H9 (cell line): Measurements from ENCODE around the gene SLC35F3. TPM values are rescaled to one million over a fixed set of nuclear protein-coding genes. Genes with fewer than 3 reads are reported as not detected.

Source experiments
- DNase-seq: peaks from one replicate; pipeline ENCODE4 v3.0.0-alpha.2; 2017
- H2AFZ ChIP-seq: one replicate; pipeline ENCODE4 v1.6.1; 2013; ENCODE audit warnings: mild to moderate bottlenecking, low read length, control low read depth, moderate library complexity
- H2AK5ac ChIP-seq: 2 replicates; pipeline ENCODE4 v1.6.1; 2013; ENCODE audit warnings: low read length, control low read depth, mixed read lengths; ENCODE audit not compliant: insufficient read length
- H2BK120ac ChIP-seq: one replicate; pipeline ENCODE4 v1.6.1; 2013; ENCODE audit warnings: low read depth, mild to moderate bottlenecking, low read length, control low read depth, inconsistent platforms; ENCODE audit not compliant: poor library complexity, severe bottlenecking
- H2BK12ac ChIP-seq: 2 replicates; pipeline ENCODE4 v1.6.1; 2013; ENCODE audit warnings: low read length, control low read depth, mixed read lengths, low read depth; ENCODE audit not compliant: insufficient read length
- H2BK15ac ChIP-seq: 2 replicates; pipeline ENCODE4 v1.6.1; 2013; ENCODE audit warnings: low read depth, low read length, control low read depth
- H2BK20ac ChIP-seq: one replicate; pipeline ENCODE4 v1.6.1; 2013; ENCODE audit warnings: low read depth, mild to moderate bottlenecking, low read length, control low read depth, inconsistent platforms; ENCODE audit not compliant: poor library complexity, severe bottlenecking
- H2BK5ac ChIP-seq: 2 replicates; pipeline ENCODE4 v1.6.1; 2013; ENCODE audit warnings: low read length, control low read depth, mixed read lengths; ENCODE audit not compliant: insufficient read length
- H3K14ac ChIP-seq: 2 replicates; pipeline ENCODE4 v1.6.1; 2013; ENCODE audit warnings: low read length, control low read depth; ENCODE audit not compliant: insufficient read depth
- H3K18ac ChIP-seq: 2 replicates; pipeline ENCODE4 v1.6.1; 2013; ENCODE audit warnings: low read depth, mild to moderate bottlenecking, mixed read lengths, low read length, control low read depth; ENCODE audit not compliant: insufficient read length
- H3K23ac ChIP-seq: 2 replicates; pipeline ENCODE4 v1.6.1; 2013; ENCODE audit warnings: low read length, control low read depth, mixed read lengths, low read depth; ENCODE audit not compliant: insufficient read length
- H3K23me2 ChIP-seq: 2 replicates; pipeline ENCODE4 v1.6.1; 2013; ENCODE audit warnings: low read depth, mild to moderate bottlenecking, mixed read lengths, low read length, control low read depth; ENCODE audit not compliant: insufficient read length, poor library complexity, severe bottlenecking
- H3K27ac ChIP-seq: 2 replicates; pipeline ENCODE4 v1.5.1; 2013; ENCODE audit warnings: low read length, control low read depth, mixed read lengths, low read depth; ENCODE audit not compliant: insufficient read length
- H3K27me3 ChIP-seq: 2 replicates; pipeline ENCODE4 v1.6.1; 2013; ENCODE audit warnings: low read length, control low read depth, inconsistent platforms; ENCODE audit not compliant: insufficient read depth
- H3K4ac ChIP-seq: 2 replicates; pipeline ENCODE4 v1.6.1; 2013; ENCODE audit warnings: low read depth, mild to moderate bottlenecking, control low read depth, inconsistent platforms, low read length, moderate library complexity
- H3K4me1 ChIP-seq: 2 replicates; pipeline ENCODE4 v1.6.1; 2013; ENCODE audit warnings: low read length, control low read depth, inconsistent platforms; ENCODE audit not compliant: insufficient read depth
- H3K4me2 ChIP-seq: 2 replicates; pipeline ENCODE4 v1.6.1; 2013; ENCODE audit warnings: low read length, control low read depth, mixed read lengths; ENCODE audit not compliant: insufficient read length, insufficient read depth
- H3K56ac ChIP-seq: 2 replicates; pipeline ENCODE4 v1.6.1; 2013; ENCODE audit warnings: low read depth, mild to moderate bottlenecking, mixed read lengths, low read length, control low read depth; ENCODE audit not compliant: insufficient read length
- H3K79me1 ChIP-seq: 2 replicates; pipeline ENCODE4 v1.6.1; 2013; ENCODE audit warnings: low read depth, mild to moderate bottlenecking, moderate library complexity, low read length, control low read depth, inconsistent platforms; ENCODE audit not compliant: insufficient read depth, poor library complexity, severe bottlenecking
- H3K79me2 ChIP-seq: 2 replicates; pipeline ENCODE4 v1.6.1; 2013; ENCODE audit warnings: low read length, control low read depth, inconsistent platforms; ENCODE audit not compliant: insufficient read depth
- H3K9ac ChIP-seq: 2 replicates; pipeline ENCODE4 v1.6.1; 2013; ENCODE audit warnings: low read length, control low read depth, mixed read lengths; ENCODE audit not compliant: insufficient read length; ENCODE audit errors: extremely low read depth
- H3K9me3 ChIP-seq: one replicate; pipeline ENCODE4 v1.6.1; 2013; ENCODE audit warnings: low read depth, low read length, inconsistent platforms; ENCODE audit not compliant: control insufficient read depth
- H3T11ph ChIP-seq: one replicate; pipeline ENCODE4 v1.6.1; 2013; ENCODE audit warnings: mild to moderate bottlenecking, low read length, control low read depth, inconsistent platforms
- H4K20me1 ChIP-seq: one replicate; pipeline ENCODE4 v1.6.1; 2013; ENCODE audit not compliant: control insufficient read depth, insufficient read length, insufficient read depth
- H4K5ac ChIP-seq: 2 replicates; pipeline ENCODE4 v1.6.1; 2013; ENCODE audit warnings: low read depth, mild to moderate bottlenecking, mixed read lengths, low read length, control low read depth; ENCODE audit not compliant: insufficient read length
- H4K8ac ChIP-seq: replicated peaks from 2 replicates; pipeline ENCODE4 v1.6.1; 2013; ENCODE audit warnings: low read length, control low read depth, mixed read lengths, low read depth; ENCODE audit not compliant: insufficient read length
- H4K91ac ChIP-seq: 2 replicates; pipeline ENCODE4 v1.6.1; 2013; ENCODE audit warnings: low read depth, mild to moderate bottlenecking, moderate library complexity, mixed read lengths, low read length, control low read depth; ENCODE audit not compliant: insufficient read length
- H3K27ac Mint-ChIP-seq, 3 experiments: 2 replicates in 2 of 3; 3 replicates in 1 of 3; pipeline ENCODE4 v1.8.0; 2020 to 2021; ENCODE audit warnings: mixed read lengths in 3 of 3, mild to moderate bottlenecking in 1 of 3, moderate library complexity in 1 of 3
- H3K27me3 Mint-ChIP-seq: 2 replicates; pipeline ENCODE4 v1.8.0; 2021; ENCODE audit warnings: low read depth, mild to moderate bottlenecking, moderate library complexity, mixed read lengths
- H3K36me3 Mint-ChIP-seq, 3 experiments: 2 replicates in 2 of 3; 3 replicates in 1 of 3; pipeline ENCODE4 v1.8.0; 2020 to 2021; ENCODE audit warnings: low read depth in 3 of 3, mixed read lengths in 3 of 3; ENCODE audit not compliant: insufficient read depth in 1 of 3
- H3K4me1 Mint-ChIP-seq, 2 experiments: 2 replicates each; pipeline ENCODE4 v1.8.0; 2020; ENCODE audit warnings: mixed read lengths in 2 of 2
- H3K4me3 Mint-ChIP-seq, 2 experiments: 2 replicates in 1 of 2; 3 replicates in 1 of 2; pipeline ENCODE4 v1.8.0; 2020 to 2021; ENCODE audit warnings: mild to moderate bottlenecking in 2 of 2, mixed read lengths in 2 of 2, moderate library complexity in 1 of 2
- H3K9me3 Mint-ChIP-seq, 2 experiments: 2 replicates in 1 of 2; 3 replicates in 1 of 2; pipeline ENCODE4 v1.8.0; 2020; ENCODE audit warnings: mild to moderate bottlenecking in 2 of 2, mixed read lengths in 2 of 2, moderate library complexity in 1 of 2
- CTCF ChIP-seq: fragments of 200-600 bp; sonication (generic); conservative IDR thresholded peaks from 3 replicates; pipeline ENCODE4 v1.8.0; 2021; ENCODE audit warnings: antibody characterized with exemption, mild to moderate bottlenecking
- WGBS: extraction: QIAGEN DNeasy Blood & Tissue Kit; methylation state at CpG from one replicate; pipeline ENCODE4 v1.1.7; 2013; ENCODE audit warnings: missing lambda C conversion rate, low lambda C conversion rate, mixed read lengths; ENCODE audit not compliant: insufficient read length; ENCODE audit errors: extremely low coverage; 5-methylcytosine and 5-hydroxymethylcytosine counted together
- total RNA-seq: library from RNA; stranded (reverse); gene quantifications from 2 replicates; pipeline ENCODE4 v1.2.1, GENCODE V29; 2021

Gene SLC35F3
- total RNA-seq, 1 experiment from 2014 or later, result 0.81 TPM

DNA sequence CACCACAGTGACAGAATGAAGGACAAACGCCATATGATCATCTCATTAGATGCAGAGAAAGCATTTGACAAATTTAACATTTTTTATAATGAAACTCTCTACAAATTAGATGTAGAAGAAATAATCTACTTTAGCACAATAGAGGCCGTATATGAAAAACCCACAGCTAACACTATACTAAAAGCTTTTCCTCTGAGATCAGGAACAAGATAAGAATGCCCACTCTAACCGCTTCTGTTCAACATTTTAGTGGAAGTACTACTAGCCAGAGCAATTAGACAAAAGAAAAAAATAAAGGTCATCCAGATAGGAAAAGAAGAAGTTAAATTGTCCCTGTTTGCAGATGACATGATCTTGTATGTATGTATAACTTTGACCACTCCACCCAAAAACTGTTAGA is 109.7 kb downstream of the SLC35F3 start:
- Histone ChIP-seq H4K8ac (no peak overlapping the region), H3K79me1 (no peaks in the 10 kb centered on the region), H3K56ac (no peak overlapping the region), H2AK5ac (no peak overlapping the region), H2BK120ac (no peak overlapping the region), H3K27me3 (no peaks in the 10 kb centered on the region), H3K4me1 (no peaks in the 10 kb centered on the region), H3K4ac (no peak overlapping the region), H3T11ph (no peak overlapping the region), H3K23me2 (no peaks in the 10 kb centered on the region), H2BK20ac (no peak overlapping the region), H3K18ac (no peak overlapping the region), H4K91ac (no peak overlapping the region), H3K79me2 (no peaks in the 10 kb centered on the region), H4K20me1 (no peaks in the 10 kb centered on the region), H3K27ac (no peak overlapping the region), H3K9ac (no peak overlapping the region), H3K14ac (no peak overlapping the region), H2BK5ac (no peak overlapping the region), H4K5ac (no peak overlapping the region), H3K4me2 (no peak overlapping the region), H3K23ac (no peak overlapping the region), H2BK12ac (no peak overlapping the region), H2AFZ (no peak overlapping the region), H2BK15ac (no peak overlapping the region), H3K9me3 (no peaks in the 10 kb centered on the region)
- no peak for TF ChIP-seq CTCF
- Mint-ChIP-seq H3K36me3 (no peaks in the 10 kb centered on the region; a peak in 1 of 7 replicates), H3K27ac (no peak overlapping the region), H3K27me3 (peaks cover 4% of the 10 kb centered on the region; the same call in 1 of the 2 replicates), H3K4me1 (no peaks in the 10 kb centered on the region), H3K4me3 (no peak overlapping the region), H3K9me3 (peaks cover 0 to 3% of the 10 kb centered on the region in 2 experiments; a peak in 1 of 5 replicates)
- WGBS, result no CpG with 5 or more reads among the region's 3 CpGs
- DNase-seq, result no peak
